BJ (cell line): ENCODE data around the gene LAMA1. TPM values are rescaled to one million over a fixed set of nuclear protein-coding genes. Genes with fewer than 3 reads are reported as not detected.

ENCODE experiments used
- CTCF ChIA-PET: fragments of 350-600 bp; formaldehyde crosslinking; extraction: SDS; loops from one replicate; lab custom pipeline; 2021; ENCODE audit warnings: antibody characterized with exemption, inconsistent platforms; lab: Yijun Ruan, JAX
- POLR2A ChIA-PET: fragments of 300-600 bp; sonication (Branson Sonifier 250); formaldehyde crosslinking; extraction: SDS; loops from one replicate; lab custom pipeline; 2021; ENCODE audit warnings: antibody characterized with exemption; lab: Charles Lee
- DNase-seq: peaks from one replicate; pipeline ENCODE4 v3.0.0-alpha.2; 2011; ENCODE audit warnings: low read depth
- H3K27me3 ChIP-seq: 2 replicates; pipeline ENCODE4 v1.6.0; 2011; ENCODE audit warnings: low read length; ENCODE audit not compliant: control insufficient read depth, insufficient read depth
- H3K36me3 ChIP-seq: 2 replicates; pipeline ENCODE4 v1.5.1; 2011; ENCODE audit warnings: low read length; ENCODE audit not compliant: control insufficient read depth, insufficient read depth
- H3K4me3 ChIP-seq: 2 replicates; pipeline ENCODE4 v1.5.1; 2011; ENCODE audit warnings: low read depth, mild to moderate bottlenecking, control low read depth, low read length
- polyA plus RNA-seq: library from polyadenylated mRNA; depleted of rRNA; stranded (reverse); fragments of >200 nt; gene quantifications from 2 replicates; pipeline ENCODE4 v1.2.3, GENCODE V29; 2011
- TF ChIP-seq, protein P1 (sequence below): IDR thresholded peaks from 2 replicates; pipeline ENCODE4 v1.5.1; 2011; ENCODE audit warnings: low read depth, mild to moderate bottlenecking, control low read depth, inconsistent platforms, low read length, moderate library complexity; ENCODE audit not compliant: insufficient read depth

The LAMA1 gene
- polyA plus RNA-seq, 1 experiment, result 3.4 TPM

DNA sequence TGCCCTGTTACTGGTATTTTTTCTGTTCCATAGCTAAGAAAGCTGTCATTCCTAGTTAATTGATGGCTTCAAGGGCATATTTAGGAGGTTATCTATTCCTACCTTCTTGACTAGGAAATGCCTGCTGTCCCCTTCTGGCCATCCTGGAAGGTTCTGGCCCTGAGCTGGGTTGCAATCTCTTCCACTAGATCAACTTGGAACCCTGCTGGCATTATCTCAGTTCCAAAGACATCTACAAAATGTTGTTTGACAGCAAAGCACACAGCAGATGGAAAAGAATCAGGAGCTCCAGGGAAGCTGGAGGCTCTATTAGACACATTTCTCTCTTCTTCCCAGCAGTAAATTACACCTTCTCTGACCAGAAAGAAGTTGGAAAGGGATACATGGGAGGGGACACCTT is 196.0 kb downstream of the LAMA1 start:
- POLR2A ChIA-PET, result no interaction called here

DNA sequence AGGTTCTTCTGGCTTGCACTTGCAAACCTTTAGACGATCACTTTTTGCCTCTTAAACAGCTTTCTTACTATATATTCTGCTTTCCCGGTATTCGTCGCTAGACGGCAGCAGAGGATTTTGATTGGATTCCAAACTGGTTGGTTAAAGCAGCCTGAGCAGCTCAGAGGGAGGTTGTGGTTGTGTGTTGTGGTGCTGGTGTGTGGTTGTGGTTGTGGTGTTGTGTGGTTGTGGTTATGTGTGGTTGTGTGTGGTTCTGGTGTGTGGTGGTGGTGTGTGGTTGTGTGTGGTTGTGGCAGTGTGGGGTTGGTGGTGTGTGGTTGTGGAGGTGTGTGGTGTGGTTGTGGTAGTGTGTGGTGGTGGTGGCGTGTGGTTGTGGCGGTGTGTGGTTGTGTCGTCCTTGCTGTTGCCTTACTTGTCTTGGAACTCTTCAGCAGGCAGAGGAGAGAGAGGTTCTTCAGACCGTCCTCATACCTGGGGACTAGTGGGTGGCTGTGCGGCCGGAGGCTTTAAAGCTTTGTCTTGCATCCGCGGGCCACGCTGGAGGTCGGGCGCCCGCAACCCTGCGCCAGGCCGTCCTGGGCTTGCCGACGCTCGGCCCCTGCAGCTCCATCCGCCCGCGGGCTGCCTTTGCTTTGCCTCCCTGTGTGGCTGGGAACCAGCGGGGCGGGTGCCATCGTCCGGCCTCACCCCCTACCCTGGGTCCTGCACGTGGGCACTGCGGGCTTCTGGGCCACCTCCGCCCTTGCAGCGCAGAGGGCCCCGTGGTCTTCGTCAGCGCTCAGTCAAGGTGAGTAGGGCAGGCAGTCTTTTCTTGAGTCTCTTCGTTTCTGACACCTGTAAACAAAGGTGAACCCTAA is 197.3 kb downstream of the LAMA1 start:
- no peak overlapping the region for H3K4me3 ChIP-seq
- ChIA-PET POLR2A (interaction anchor here (1.0 kb wide), 1 partner anchor 257 kb away, joined by 4 read pairs; no protein-coding TSS in a partner anchor), CTCF (interaction anchor here (0.6 to 7.5 kb wide), 30 partner anchors 8 to 1540 kb away, joined by 3 to 93 read pairs (median 6); no protein-coding TSS in a partner anchor)
- no peaks in the 10 kb centered on the region for H3K36me3 ChIP-seq
- TF ChIP-seq, protein P1, sequence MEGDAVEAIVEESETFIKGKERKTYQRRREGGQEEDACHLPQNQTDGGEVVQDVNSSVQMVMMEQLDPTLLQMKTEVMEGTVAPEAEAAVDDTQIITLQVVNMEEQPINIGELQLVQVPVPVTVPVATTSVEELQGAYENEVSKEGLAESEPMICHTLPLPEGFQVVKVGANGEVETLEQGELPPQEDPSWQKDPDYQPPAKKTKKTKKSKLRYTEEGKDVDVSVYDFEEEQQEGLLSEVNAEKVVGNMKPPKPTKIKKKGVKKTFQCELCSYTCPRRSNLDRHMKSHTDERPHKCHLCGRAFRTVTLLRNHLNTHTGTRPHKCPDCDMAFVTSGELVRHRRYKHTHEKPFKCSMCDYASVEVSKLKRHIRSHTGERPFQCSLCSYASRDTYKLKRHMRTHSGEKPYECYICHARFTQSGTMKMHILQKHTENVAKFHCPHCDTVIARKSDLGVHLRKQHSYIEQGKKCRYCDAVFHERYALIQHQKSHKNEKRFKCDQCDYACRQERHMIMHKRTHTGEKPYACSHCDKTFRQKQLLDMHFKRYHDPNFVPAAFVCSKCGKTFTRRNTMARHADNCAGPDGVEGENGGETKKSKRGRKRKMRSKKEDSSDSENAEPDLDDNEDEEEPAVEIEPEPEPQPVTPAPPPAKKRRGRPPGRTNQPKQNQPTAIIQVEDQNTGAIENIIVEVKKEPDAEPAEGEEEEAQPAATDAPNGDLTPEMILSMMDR, result peak; percentile 87
- H3K27me3 ChIP-seq, result no peaks in the 10 kb centered on the region
- peak; percentile 11 for DNase-seq

More for the DNA sequence above, 196.0 kb downstream of the LAMA1 start:
- Histone ChIP-seq H3K36me3 (no peaks in the 10 kb centered on the region), H3K4me3 (no peak overlapping the region), H3K27me3 (no peaks in the 10 kb centered on the region)
- CTCF ChIA-PET, result interaction anchor here (1.5 to 7.5 kb wide), 7 partner anchors 12 to 256 kb away, joined by 5 to 93 read pairs (median 18); no protein-coding TSS in a partner anchor
- no peak for DNase-seq
- TF ChIP-seq, protein P1, result no peak

DNA sequence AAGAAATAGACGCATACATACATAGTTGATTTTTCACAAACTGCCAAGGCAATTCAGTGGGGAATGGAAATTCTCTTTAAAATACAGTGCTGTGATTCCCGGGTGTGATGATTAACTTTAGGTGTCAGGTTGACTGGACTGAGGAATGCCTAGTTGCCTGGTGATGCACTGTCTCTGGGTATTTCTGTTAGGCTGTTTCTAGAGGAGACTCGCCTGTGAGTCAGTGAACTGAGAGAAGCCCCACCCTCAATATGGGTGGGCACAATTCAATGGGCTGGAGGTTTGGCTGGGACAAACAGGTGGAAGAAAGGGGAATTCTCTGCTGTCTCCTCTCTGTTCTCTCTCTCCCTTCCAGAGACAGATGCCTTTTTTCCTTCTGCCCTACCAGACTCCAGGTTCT is 200.5 kb downstream of the LAMA1 start:
- Histone ChIP-seq H3K36me3 (no peaks in the 10 kb centered on the region), H3K27me3 (no peaks in the 10 kb centered on the region), H3K4me3 (no peak overlapping the region)
- DNase-seq, result no peak
- ChIA-PET POLR2A (no interaction called here), CTCF (interaction anchor here (0.7 to 7.5 kb wide), 2 partner anchors 77 to 261 kb away, joined by 3 to 72 read pairs; no protein-coding TSS in a partner anchor)
- TF ChIP-seq, protein P1, result no peak

DNA sequence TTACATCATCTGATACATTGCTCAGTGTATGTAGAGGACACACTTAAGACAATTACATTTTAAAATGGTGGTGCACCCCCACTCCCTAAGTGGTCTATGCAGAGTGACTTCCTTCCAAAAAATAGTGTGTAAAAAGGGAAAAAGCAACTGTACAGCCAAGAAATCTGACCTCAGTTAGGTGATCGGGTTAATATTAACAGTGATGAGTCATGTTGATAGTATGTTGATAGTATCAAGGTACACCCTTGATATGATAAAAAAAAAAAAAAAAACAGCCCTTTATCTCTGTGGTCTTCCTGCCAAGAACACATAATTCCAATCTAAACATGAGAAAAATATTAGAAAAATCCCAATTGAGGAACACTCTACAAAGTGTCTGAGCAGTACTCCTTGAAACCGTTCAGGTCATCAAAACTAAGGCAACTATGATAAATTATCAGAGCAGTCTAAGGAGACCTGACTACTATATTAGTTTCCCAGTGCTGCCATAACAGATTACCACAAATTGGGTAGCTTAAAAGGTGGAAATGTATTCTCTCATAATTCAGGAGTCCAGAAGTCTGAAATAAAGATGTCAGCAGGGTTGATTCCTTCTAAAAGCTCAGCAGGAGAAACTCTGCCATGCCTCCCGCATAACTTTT is 216.2 kb downstream of the LAMA1 start:
- ChIA-PET POLR2A (no interaction called here), CTCF (no interaction called here)
- Histone ChIP-seq H3K27me3 (no peaks in the 10 kb centered on the region), H3K4me3 (no peak overlapping the region), H3K36me3 (no peaks in the 10 kb centered on the region)
- TF ChIP-seq, protein P1, result no peak
- no peak for DNase-seq

- no peak for DNase-seq
- ChIA-PET CTCF (no interaction called here), POLR2A (no interaction called here)
- Histone ChIP-seq H3K27me3 (no peaks in the 10 kb centered on the region), H3K4me3 (no peak overlapping the region), H3K36me3 (no peaks in the 10 kb centered on the region; the same call in none of the 2 replicates)
- TF ChIP-seq, protein P1, result no peak
These were observed 225.8 kb downstream of the LAMA1 start for GRCh38 chr18:6891788-6892187.
